IPS-18a (cell line): ENCODE results near the gene SDCCAG8.
A peak's percentile ranks its signal among the peaks of the same experiment; 100 is the strongest.
"Not testable (repeated sequence)": the region's sequence is repeated elsewhere in the genome, so short reads cannot be mapped to it uniquely, and the experiment has no call there.

Experiments
- H3K27ac ChIP-seq: one replicate; pipeline ENCODE4 v1.5.1; 2013; ENCODE audit warnings: low read length
- H3K27me3 ChIP-seq: one replicate; pipeline ENCODE4 v1.6.1; 2013; ENCODE audit warnings: mild to moderate bottlenecking, low read length; ENCODE audit not compliant: control insufficient read depth, insufficient read depth
- H3K36me3 ChIP-seq: one replicate; pipeline ENCODE4 v1.6.1; 2013; ENCODE audit warnings: low read depth, low read length; ENCODE audit not compliant: control insufficient read depth
- H3K4me1 ChIP-seq: one replicate; pipeline ENCODE4 v1.6.1; 2013; ENCODE audit warnings: low read depth, low read length; ENCODE audit not compliant: control insufficient read depth
- H3K4me3 ChIP-seq: one replicate; pipeline ENCODE4 v1.5.1; 2013; ENCODE audit warnings: low read length
- H3K9ac ChIP-seq: one replicate; pipeline ENCODE4 v1.6.1; 2013; ENCODE audit warnings: mild to moderate bottlenecking, low read length, moderate library complexity
- H3K9me3 ChIP-seq: one replicate; pipeline ENCODE4 v1.6.1; 2013; ENCODE audit warnings: low read depth, low read length; ENCODE audit not compliant: control insufficient read depth

Gene SDCCAG8

GRCh38 chr1:243255791-243256512, at the start of gene SDCCAG8:
Gene SDCCAG8, plus strand, starts transcription at chr1:243256041. Its CDS starts 133 bp downstream, at chr1:243256174.
- Histone ChIP-seq H3K27ac (peak within 1 kb of the TSS; percentile 65), H3K9ac (peak within 1 kb of the TSS; percentile 77), H3K4me3 (peak within 1 kb of the TSS; percentile 98), H3K27me3 (no peaks in the 10 kb centered on the region), H3K4me1 (peaks cover 20% of the 10 kb centered on the region), H3K9me3 (no peaks in the 10 kb centered on the region), H3K36me3 (no peaks in the 10 kb centered on the region)

GRCh38 chr1:243211984-243212383, 43.9 kb upstream of the SDCCAG8 start:
- H3K4me1 ChIP-seq, H3K27me3 ChIP-seq: not testable (repeated sequence)

GRCh38 chr1:243213045-243213787, 42.6 kb upstream of the SDCCAG8 start:
- Histone ChIP-seq H3K9me3 (no peaks in the 10 kb centered on the region), H3K4me1 (peaks cover 4% of the 10 kb centered on the region), H3K27ac (no peak overlapping the region), H3K4me3 (no peak overlapping the region), H3K36me3 (peaks cover 3% of the 10 kb centered on the region), H3K27me3 (no peaks in the 10 kb centered on the region), H3K9ac (no peak overlapping the region)

More at GRCh38 chr1:243211984-243212383, 43.9 kb upstream of the SDCCAG8 start:
- not testable (repeated sequence) for H3K4me3 ChIP-seq, H3K36me3 ChIP-seq, H3K9me3 ChIP-seq, H3K27ac ChIP-seq, H3K9ac ChIP-seq

GRCh38 chr1:243215276-243215875, 40.5 kb upstream of the SDCCAG8 start:
- not testable (repeated sequence) for H3K4me3 ChIP-seq, H3K27ac ChIP-seq, H3K9me3 ChIP-seq, H3K27me3 ChIP-seq, H3K9ac ChIP-seq, H3K4me1 ChIP-seq
- H3K36me3 ChIP-seq, result peaks cover 16% of the 10 kb centered on the region

GRCh38 chr1:243216741-243217140, 39.1 kb upstream of the SDCCAG8 start:
- Histone ChIP-seq H3K27me3 (no peaks in the 10 kb centered on the region), H3K4me3 (no peak overlapping the region), H3K9ac (no peak overlapping the region), H3K27ac (no peak overlapping the region), H3K9me3 (no peaks in the 10 kb centered on the region), H3K4me1 (peaks cover 4% of the 10 kb centered on the region), H3K36me3 (peaks cover 26% of the 10 kb centered on the region)

- Histone ChIP-seq H3K36me3 (peaks cover 28% of the 10 kb centered on the region), H3K27ac (no peak overlapping the region), H3K9ac (no peak overlapping the region), H3K27me3 (no peaks in the 10 kb centered on the region), H3K4me3 (no peak overlapping the region), H3K9me3 (no peaks in the 10 kb centered on the region), H3K4me1 (peaks cover 4% of the 10 kb centered on the region)
Measured at GRCh38 chr1:243217349-243217748, 38.5 kb upstream of the SDCCAG8 start.

GRCh38 chr1:243218059-243218458, 37.8 kb upstream of the SDCCAG8 start:
- Histone ChIP-seq H3K9ac (no peak overlapping the region), H3K4me1 (peaks cover 4% of the 10 kb centered on the region), H3K27me3 (no peaks in the 10 kb centered on the region), H3K36me3 (peaks cover 27% of the 10 kb centered on the region), H3K4me3 (no peak overlapping the region), H3K9me3 (no peaks in the 10 kb centered on the region), H3K27ac (no peak overlapping the region)

- H3K9me3 ChIP-seq, result peaks cover 21% of the 10 kb centered on the region
- no peaks in the 10 kb centered on the region for H3K4me1 ChIP-seq
- H3K9ac ChIP-seq, result no peak overlapping the region
- no peaks in the 10 kb centered on the region for H3K27me3 ChIP-seq
- peaks cover 15% of the 10 kb centered on the region for H3K36me3 ChIP-seq
- no peak overlapping the region for H3K4me3 ChIP-seq
- H3K27ac ChIP-seq, result no peak overlapping the region
Measured at GRCh38 chr1:243227622-243228021, 28.2 kb upstream of the SDCCAG8 start.

GRCh38 chr1:243229526-243229925, 26.3 kb upstream of the SDCCAG8 start:
- Histone ChIP-seq H3K36me3 (peaks cover 4% of the 10 kb centered on the region), H3K27me3 (no peaks in the 10 kb centered on the region), H3K9me3 (peaks cover 22% of the 10 kb centered on the region), H3K27ac (no peak overlapping the region), H3K4me1 (no peaks in the 10 kb centered on the region), H3K9ac (no peak overlapping the region), H3K4me3 (no peak overlapping the region)

GRCh38 chr1:243230914-243231313, 24.9 kb upstream of the SDCCAG8 start:
- no peaks in the 10 kb centered on the region for H3K27me3 ChIP-seq
- no peak overlapping the region for H3K27ac ChIP-seq
- H3K4me1 ChIP-seq, result peaks cover 4% of the 10 kb centered on the region
- H3K9ac ChIP-seq, result no peak overlapping the region
- no peaks in the 10 kb centered on the region for H3K36me3 ChIP-seq
- peaks cover 22% of the 10 kb centered on the region for H3K9me3 ChIP-seq
- no peak overlapping the region for H3K4me3 ChIP-seq

GRCh38 chr1:243233908-243234307, 21.9 kb upstream of the SDCCAG8 start:
- H3K27ac ChIP-seq, result no peak overlapping the region
- H3K4me3 ChIP-seq, result no peak overlapping the region
- peaks cover 22% of the 10 kb centered on the region for H3K9me3 ChIP-seq
- H3K4me1 ChIP-seq, result peaks cover 4% of the 10 kb centered on the region
- no peak overlapping the region for H3K9ac ChIP-seq
- no peaks in the 10 kb centered on the region for H3K36me3 ChIP-seq
- H3K27me3 ChIP-seq, result no peaks in the 10 kb centered on the region
